ENCODE results near the gene AVL9.

GRCh38 chr7:32559480-32559879 lies 64.2 kb downstream of the AVL9 start:
- TF ChIP-seq ATF3 (IDR thresholded peaks at IDR 0.05) (no peak), ATF3 (CRISPR knock-in tag; conservative IDR thresholded peaks at IDR 0.05) (no peak), GATAD2B (IDR thresholded peaks at IDR 0.05; ENCODE audit: borderline replicate concordance) (no peak), E2F6 (IDR thresholded peaks at IDR 0.05; ENCODE audit: borderline replicate concordance in 1 of 2, extremely low read depth in 1 of 2, insufficient read depth in 1 of 2, insufficient read length in 1 of 2, low read depth in 1 of 2, low read length in 1 of 2, poor library complexity in 1 of 2, severe bottlenecking in 1 of 2) (no peak), FOS (IDR thresholded peaks at IDR 0.05; ENCODE audit: extremely low read depth, insufficient read length) (no peak), ID3 (CRISPR knock-in tag; IDR thresholded peaks at IDR 0.05) (no peak), ID3 (tag; IDR thresholded peaks at IDR 0.05) (no peak), RFX5 (IDR thresholded peaks at IDR 0.05; ENCODE audit: low read depth, low read length) (no peak), BACH1 (tag; IDR thresholded peaks at IDR 0.05) (no peak), SIX5 (IDR thresholded peaks at IDR 0.05; ENCODE audit: borderline replicate concordance in 1 of 2, insufficient read depth in 1 of 2, low read depth in 1 of 2, low read length in 2 of 2) (no peak), ZBTB33 (CRISPR knock-in tag; IDR thresholded peaks at IDR 0.05) (no peak), MXI1 (IDR thresholded peaks at IDR 0.05; ENCODE audit: low read depth, low read length) (no peak), POLR2AphosphoS5 (IDR thresholded peaks at IDR 0.05; ENCODE audit: control insufficient read depth, insufficient read depth, low read depth, low read length) (no peak), CBX5 (IDR thresholded peaks at IDR 0.05; ENCODE audit: borderline replicate concordance, low read depth) (no peak)

All from K562 (cell line).